ENCODE measurements around the gene SEL1L2.

DNA sequence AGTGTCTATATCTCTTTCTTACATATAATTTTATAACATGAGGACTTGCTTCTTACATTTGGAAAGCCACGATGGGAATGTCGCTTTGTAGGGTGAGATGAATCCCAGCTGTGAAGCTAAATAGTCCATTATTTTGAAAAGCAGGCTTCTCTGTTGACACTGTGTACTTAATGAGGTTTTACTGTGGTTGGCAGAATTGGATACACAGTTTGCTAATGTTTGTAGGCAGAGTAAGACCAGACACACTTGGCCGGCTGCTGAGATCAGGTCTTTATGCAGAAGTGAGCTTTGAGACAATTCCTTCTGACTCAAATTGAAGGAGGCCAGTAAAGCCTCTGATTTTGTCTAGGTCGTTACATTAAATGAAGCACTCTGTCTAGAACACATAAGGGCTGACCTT, 112.6 kb downstream of the SEL1L2 start:
- TF ChIP-seq CTCF (IDR thresholded peaks at IDR 0.05; ENCODE audit: low read length) (no peak), EZH2phosphoT487 (IDR thresholded peaks at IDR 0.05; ENCODE audit: low read length) (no peak)
